Gastrocnemius medialis (tissue), 4 donors: ENCODE measurements around the gene BICD2. TPM values are rescaled to one million over a fixed set of nuclear protein-coding genes. Genes with fewer than 3 reads are reported as not detected.

Experiments
- ATAC-seq, 2 donors: fragments of 150-250 bp; one replicate each; pipeline ENCODE4 v1.9.1; 2016
- DNase-seq, 2 donors: peaks; one replicate each; pipeline ENCODE4 v3.0.0-alpha.2; 2019
- H3K27ac ChIP-seq, 4 donors: fragments of 200-600 bp; sonication (generic); 1 replicate in 1 of 4; 2 replicates in 3 of 4; pipeline ENCODE4 v1.5.1; 2016 to 2018; ENCODE audit warnings: mild to moderate bottlenecking in 2 of 4, moderate library complexity in 1 of 4
- H3K27me3 ChIP-seq, 3 donors: fragments of 200-600 bp; sonication (generic) in 2 of 3; 1 replicate in 1 of 3; 2 replicates in 2 of 3; pipeline versions ENCODE4 v1.5.1 to v1.6.0; 2016 to 2019; ENCODE audit warnings: mild to moderate bottlenecking in 1 of 3, moderate library complexity in 1 of 3
- H3K36me3 ChIP-seq, 2 donors: fragments of 200-600 bp; sonication (generic) in 1 of 2; one replicate each; pipeline ENCODE4 v1.5.1; 2017 to 2018
- H3K4me1 ChIP-seq, 2 donors: fragments of 200-600 bp; sonication (generic) in 1 of 2; one replicate each; pipeline ENCODE4 v1.5.1; 2016 to 2017; ENCODE audit warnings: mild to moderate bottlenecking in 2 of 2
- H3K4me3 ChIP-seq, 4 donors: fragments of 200-600 bp; sonication (generic) in 3 of 4; 1 replicate in 1 of 4; 2 replicates in 3 of 4; pipeline ENCODE4 v1.5.1; 2016 to 2019; ENCODE audit warnings: mild to moderate bottlenecking in 2 of 4
- H3K9me3 ChIP-seq, 3 donors: fragments of 200-600 bp; sonication (generic) in 2 of 3; 1 replicate in 1 of 3; 2 replicates in 2 of 3; pipeline ENCODE4 v1.5.1; 2016 to 2019
- CTCF ChIP-seq, 5 experiments: fragments of 450-650 bp in 3 of 5; fragments of 200-600 bp in 2 of 5; sonication (generic) in 2 of 5; IDR thresholded peaks in 4 of 5; conservative IDR thresholded peaks in 1 of 5; 1 replicate in 4 of 5; 2 replicates in 1 of 5; pipeline ENCODE4 v1.5.1; 2016 to 2019; ENCODE audit warnings: antibody characterized with exemption in 5 of 5, mild to moderate bottlenecking in 3 of 5, moderate library complexity in 3 of 5
- POLR2A ChIP-seq, 2 donors: fragments of 450-650 bp; IDR thresholded peaks; one replicate each; pipeline ENCODE4 v1.6.1; 2017; ENCODE audit warnings: antibody characterized with exemption in 2 of 2, mild to moderate bottlenecking in 2 of 2, moderate library complexity in 2 of 2
- in situ Hi-C, 4 donors: fragments of 200-750 bp; cut with MboI; loops; one replicate each; pipeline versions ENCODE4 v1.15.0 to v1.8.0; 2017; ENCODE audit warnings: low sequenced_read_pairs in 4 of 4
- intact Hi-C: fragments of 100-400 bp; cut with DNase I; formaldehyde crosslinking; loops from one replicate; pipeline ENCODE4 v1.15.1; 2023; ENCODE audit warnings: low total_unique reads
- total RNA-seq, 4 donors: library from RNA; depleted of rRNA; stranded (reverse); fragments of >200 nt; gene quantifications; one replicate each; pipeline versions ENCODE4 v1.1.0 to v1.2.3, GENCODE V29; 2016

BICD2 gene
- total RNA-seq, 4 donors from 2014 or later, result 21.5 to 54.6 (median 38.7) TPM

GRCh38 chr9:92759446-92759845 lies 5.2 kb downstream of the BICD2 start:
- intact Hi-C loops, result no loop called here
- Histone ChIP-seq H3K27me3 (no peaks in the 10 kb centered on the region), H3K4me3 (no peak overlapping the region), H3K9me3 (no peaks in the 10 kb centered on the region), H3K36me3 (no peaks in the 10 kb centered on the region), H3K4me1 (peaks cover 50 to 54% of the 10 kb centered on the region in 2 donors), H3K27ac (no peak overlapping the region)
- in situ Hi-C loops, result loop anchor here in 1 of 4 donors (25.0 kb wide), 1 partner anchor 447 kb away; no protein-coding TSS in a partner anchor
- ATAC-seq (no peak), DNase-seq (no peak)
- TF ChIP-seq POLR2A (IDR thresholded peaks at IDR 0.05), result no peak
- no peak for TF ChIP-seq CTCF (IDR thresholded peaks at IDR 0.05 in 4 of 5, conservative IDR thresholded peaks at IDR 0.05 in 1 of 5)

GRCh38 chr9:92756792-92757191 lies 7.8 kb downstream of the BICD2 start:
- TF ChIP-seq POLR2A (IDR thresholded peaks at IDR 0.05) (no peak), CTCF (IDR thresholded peaks at IDR 0.05 in 4 of 5, conservative IDR thresholded peaks at IDR 0.05 in 1 of 5) (no peak)
- DNase-seq, result no peak
- H3K9me3 ChIP-seq, result no peaks in the 10 kb centered on the region
- H3K27me3 ChIP-seq, result no peaks in the 10 kb centered on the region
- in situ Hi-C loops (loop anchor here in 1 of 4 donors (25.0 kb wide), 1 partner anchor 444 kb away; no protein-coding TSS in a partner anchor), intact Hi-C loops (no loop called here)
- H3K4me3 ChIP-seq, result no peak overlapping the region
- peaks cover 41 to 44% of the 10 kb centered on the region in 2 donors for H3K4me1 ChIP-seq
- H3K27ac ChIP-seq, result no peak overlapping the region
- peak; percentile 48 to 54 for ATAC-seq
- no peaks in the 10 kb centered on the region for H3K36me3 ChIP-seq

DNA sequence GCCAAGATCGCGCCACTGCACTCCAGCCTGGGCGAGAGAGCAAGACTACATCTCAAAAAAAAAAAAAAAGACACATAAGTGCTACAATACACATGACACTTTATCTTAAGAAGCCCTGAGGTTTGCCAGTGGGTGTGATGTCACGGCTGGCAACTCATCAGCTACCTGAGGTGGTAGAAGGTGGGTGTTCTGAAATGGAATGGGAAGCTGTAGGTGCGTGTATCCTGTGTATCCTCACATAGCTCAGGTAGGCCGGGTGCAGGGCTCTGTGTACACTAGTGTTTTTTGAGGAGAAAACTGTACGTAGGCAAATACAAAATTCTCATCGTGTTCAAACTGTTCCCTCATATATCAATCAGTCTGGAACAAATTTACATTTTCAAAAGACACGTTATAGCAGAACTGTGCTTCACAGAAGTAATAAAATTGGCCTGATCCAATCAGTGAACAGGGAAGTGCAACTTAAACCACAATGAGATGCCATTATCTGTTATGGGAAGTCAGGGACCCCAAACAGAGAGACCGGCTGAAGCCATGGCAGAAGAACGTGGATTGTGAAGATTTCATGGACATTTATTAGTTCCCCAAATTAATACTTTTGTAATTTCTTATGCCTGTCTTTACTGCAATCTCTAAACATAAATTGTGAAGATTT lies 10.4 kb downstream of the BICD2 start:
- DNase-seq (no peak), ATAC-seq (no peak)
- no peak for TF ChIP-seq CTCF (IDR thresholded peaks at IDR 0.05 in 4 of 5, conservative IDR thresholded peaks at IDR 0.05 in 1 of 5)
- TF ChIP-seq POLR2A (IDR thresholded peaks at IDR 0.05), result no peak
- intact Hi-C loops, result no loop called here
- Histone ChIP-seq H3K4me1 (peaks cover 36 to 46% of the 10 kb centered on the region in 2 donors), H3K27me3 (no peaks in the 10 kb centered on the region), H3K27ac (no peak overlapping the region), H3K4me3 (no peak overlapping the region), H3K36me3 (no peaks in the 10 kb centered on the region), H3K9me3 (no peaks in the 10 kb centered on the region)
- in situ Hi-C loops, result loop anchor here in 1 of 4 donors (25.0 kb wide), 1 partner anchor 442 kb away; no protein-coding TSS in a partner anchor

DNA sequence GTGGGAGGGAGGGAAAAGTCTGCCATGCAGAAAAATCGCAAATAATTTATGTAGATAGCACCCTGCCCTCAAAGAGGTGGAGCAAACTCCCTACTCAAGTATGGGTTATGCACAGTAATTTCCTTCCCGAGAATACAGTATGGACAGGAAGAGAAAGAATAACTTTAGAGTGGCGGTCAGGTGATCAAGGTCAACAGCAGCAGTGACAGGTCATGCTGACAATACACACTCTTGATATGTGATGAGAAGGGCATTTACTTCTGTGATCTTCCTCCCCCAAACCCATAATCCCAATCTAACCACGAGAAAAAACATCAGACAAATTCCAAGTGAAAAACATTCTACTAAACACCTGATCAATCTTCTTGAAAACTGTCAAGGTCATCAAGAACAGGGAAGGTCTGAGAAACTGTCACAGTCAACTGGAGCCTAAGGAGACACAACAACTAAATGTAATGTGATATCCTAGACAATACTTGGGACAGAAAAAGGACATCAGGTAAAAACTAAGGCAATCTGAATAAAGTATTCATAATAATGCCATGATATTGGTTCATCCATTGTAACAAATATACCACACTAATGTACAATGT lies 11.7 kb downstream of the BICD2 start:
- in situ Hi-C loops, result loop anchor here in 1 of 4 donors (25.0 kb wide), 1 partner anchor 441 kb away; no protein-coding TSS in a partner anchor
- H3K36me3 ChIP-seq, result no peaks in the 10 kb centered on the region
- no peaks in the 10 kb centered on the region for H3K27me3 ChIP-seq
- no peak for DNase-seq
- H3K4me3 ChIP-seq, result no peak overlapping the region
- H3K9me3 ChIP-seq, result no peaks in the 10 kb centered on the region
- H3K27ac ChIP-seq, result no peak overlapping the region
- ATAC-seq, result no peak
- TF ChIP-seq POLR2A (IDR thresholded peaks at IDR 0.05) (no peak), CTCF (IDR thresholded peaks at IDR 0.05 in 4 of 5, conservative IDR thresholded peaks at IDR 0.05 in 1 of 5) (no peak)
- intact Hi-C loops, result no loop called here
- peaks cover 47 to 58% of the 10 kb centered on the region in 2 donors for H3K4me1 ChIP-seq
